Breast epithelium (tissue), 4 donors: Measurements from ENCODE around the gene JAGN1. TPM values are rescaled to one million over a fixed set of nuclear protein-coding genes. Genes with fewer than 3 reads are reported as not detected.

ENCODE experiments used
- DNase-seq, 2 donors: peaks; one replicate each; pipeline ENCODE4 v3.0.0-alpha.2; 2019; ENCODE audit warnings: low spot score in 2 of 2
- H3K27ac ChIP-seq, 2 donors: fragments of 200-600 bp; sonication (generic) in 1 of 2; one replicate each; pipeline ENCODE4 v1.5.1; 2016 to 2019; ENCODE audit warnings: mild to moderate bottlenecking in 1 of 2
- H3K27me3 ChIP-seq, 2 donors: fragments of 200-600 bp; sonication (generic) in 1 of 2; one replicate each; pipeline versions ENCODE4 v1.5.1 to v1.6.0; 2017 to 2019; ENCODE audit warnings: control low read depth in 1 of 2, mild to moderate bottlenecking in 1 of 2
- H3K36me3 ChIP-seq: fragments of 200-600 bp; one replicate; pipeline ENCODE4 v1.5.1; 2019
- H3K4me1 ChIP-seq, 2 donors: fragments of 200-600 bp; sonication (generic); one replicate each; pipeline ENCODE4 v1.5.1; 2016 to 2019; ENCODE audit warnings: control low read depth in 1 of 2
- H3K4me3 ChIP-seq, 3 donors: fragments of 200-600 bp; sonication (generic); 1 replicate in 2 of 3; 2 replicates in 1 of 3; pipeline ENCODE4 v1.5.1; 2016 to 2019; ENCODE audit warnings: mild to moderate bottlenecking in 3 of 3, moderate library complexity in 2 of 3
- H3K9me3 ChIP-seq, 2 donors: fragments of 200-600 bp; sonication (generic) in 1 of 2; one replicate each; pipeline ENCODE4 v1.5.1; 2016 to 2019; ENCODE audit warnings: control low read depth in 1 of 2
- POLR2A ChIP-seq: fragments of 450-650 bp; IDR thresholded peaks from one replicate; pipeline ENCODE4 v1.6.1; 2016; ENCODE audit warnings: antibody characterized with exemption, mild to moderate bottlenecking, moderate library complexity
- POLR2AphosphoS5 ChIP-seq, 3 donors: sonication (generic); formaldehyde crosslinking; IDR thresholded peaks; one replicate each; pipeline ENCODE4 v1.6.1; 2017; ENCODE audit warnings: antibody characterized with exemption in 3 of 3
- intact Hi-C: fragments of 100-400 bp; cut with DNase I; formaldehyde crosslinking; loops from one replicate; pipeline ENCODE4 v1.15.1; 2023; ENCODE audit warnings: low total_unique reads
- total RNA-seq, 3 donors: library from RNA; depleted of rRNA; stranded (reverse); fragments of >200 nt; gene quantifications; one replicate each; pipeline ENCODE4 v1.1.0, GENCODE V29; 2016
- TF ChIP-seq, protein P1 (sequence below), 3 donors: fragments of 450-650 bp; IDR thresholded peaks; one replicate each; pipeline ENCODE4 v1.5.1; 2016 to 2017; ENCODE audit warnings: antibody characterized with exemption in 3 of 3, mild to moderate bottlenecking in 3 of 3, moderate library complexity in 3 of 3

The JAGN1 gene
- total RNA-seq, 3 donors from 2014 or later, result 34.1 to 73.1 (median 56.5) TPM

DNA sequence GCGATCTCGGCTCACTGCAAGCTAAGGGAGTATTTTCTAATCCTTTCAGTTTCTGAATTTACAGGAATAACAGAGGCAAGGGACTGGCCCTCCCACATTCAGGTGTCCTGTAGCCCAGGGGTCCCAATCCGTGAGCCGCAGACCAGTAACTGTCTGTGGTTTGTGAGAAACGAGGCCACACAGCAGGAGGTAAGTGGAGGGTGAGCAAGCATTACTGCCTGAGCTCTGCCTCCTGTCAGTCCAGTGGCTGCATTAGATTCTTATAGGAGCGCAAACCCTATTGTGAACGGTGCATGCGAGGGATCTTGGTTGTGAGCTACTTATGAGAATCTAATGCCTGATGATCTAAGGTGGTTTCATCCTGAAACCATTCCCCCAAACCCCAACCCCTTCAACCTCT lies 21.5 kb downstream of the JAGN1 start:
- Histone ChIP-seq H3K4me1 (peaks cover 11 to 12% of the 10 kb centered on the region in 2 donors), H3K9me3 (no peaks in the 10 kb centered on the region), H3K36me3 (no peaks in the 10 kb centered on the region), H3K4me3 (no peak overlapping the region), H3K27ac (no peak overlapping the region), H3K27me3 (no peaks in the 10 kb centered on the region)
- DNase-seq, result no peak
- intact Hi-C loops, result no loop called here
- TF ChIP-seq POLR2AphosphoS5 (IDR thresholded peaks at IDR 0.05), result no peak
- TF ChIP-seq POLR2A, result no peak
- TF ChIP-seq, protein P1, sequence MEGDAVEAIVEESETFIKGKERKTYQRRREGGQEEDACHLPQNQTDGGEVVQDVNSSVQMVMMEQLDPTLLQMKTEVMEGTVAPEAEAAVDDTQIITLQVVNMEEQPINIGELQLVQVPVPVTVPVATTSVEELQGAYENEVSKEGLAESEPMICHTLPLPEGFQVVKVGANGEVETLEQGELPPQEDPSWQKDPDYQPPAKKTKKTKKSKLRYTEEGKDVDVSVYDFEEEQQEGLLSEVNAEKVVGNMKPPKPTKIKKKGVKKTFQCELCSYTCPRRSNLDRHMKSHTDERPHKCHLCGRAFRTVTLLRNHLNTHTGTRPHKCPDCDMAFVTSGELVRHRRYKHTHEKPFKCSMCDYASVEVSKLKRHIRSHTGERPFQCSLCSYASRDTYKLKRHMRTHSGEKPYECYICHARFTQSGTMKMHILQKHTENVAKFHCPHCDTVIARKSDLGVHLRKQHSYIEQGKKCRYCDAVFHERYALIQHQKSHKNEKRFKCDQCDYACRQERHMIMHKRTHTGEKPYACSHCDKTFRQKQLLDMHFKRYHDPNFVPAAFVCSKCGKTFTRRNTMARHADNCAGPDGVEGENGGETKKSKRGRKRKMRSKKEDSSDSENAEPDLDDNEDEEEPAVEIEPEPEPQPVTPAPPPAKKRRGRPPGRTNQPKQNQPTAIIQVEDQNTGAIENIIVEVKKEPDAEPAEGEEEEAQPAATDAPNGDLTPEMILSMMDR (IDR thresholded peaks at IDR 0.05), result no peak

DNA sequence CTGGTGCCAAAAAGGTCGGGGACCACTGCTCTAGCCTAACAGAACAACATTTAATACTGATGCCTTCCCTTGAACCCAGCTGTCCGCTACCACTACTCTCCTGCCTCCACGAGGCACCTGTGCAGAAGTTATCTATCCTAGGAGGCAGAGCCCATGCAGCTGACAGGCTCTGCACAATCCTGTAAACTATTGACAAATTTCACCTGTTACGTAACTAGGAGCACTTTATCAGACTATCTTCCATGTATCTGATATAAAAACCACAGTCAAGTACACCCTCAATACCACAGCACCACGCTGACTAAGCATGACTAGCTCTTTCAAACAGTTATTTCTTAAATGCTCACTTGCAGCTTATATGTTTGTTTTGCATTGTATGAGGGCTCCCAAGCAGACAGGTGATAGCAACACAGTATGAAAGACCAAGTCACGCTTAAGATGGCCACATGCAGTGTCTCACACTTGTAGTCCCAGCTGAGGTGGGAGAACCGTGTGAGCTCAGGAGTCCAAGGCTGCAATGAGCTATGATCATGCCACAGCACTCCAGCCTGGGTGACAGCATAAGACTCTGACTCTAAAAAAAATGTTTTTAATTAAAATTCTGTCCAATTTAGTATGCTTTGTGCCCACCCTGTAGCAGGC lies 22.0 kb downstream of the JAGN1 start:
- TF ChIP-seq POLR2A, result no peak
- TF ChIP-seq, protein P1 (IDR thresholded peaks at IDR 0.05), result no peak
- no peak for TF ChIP-seq POLR2AphosphoS5 (IDR thresholded peaks at IDR 0.05)

DNA sequence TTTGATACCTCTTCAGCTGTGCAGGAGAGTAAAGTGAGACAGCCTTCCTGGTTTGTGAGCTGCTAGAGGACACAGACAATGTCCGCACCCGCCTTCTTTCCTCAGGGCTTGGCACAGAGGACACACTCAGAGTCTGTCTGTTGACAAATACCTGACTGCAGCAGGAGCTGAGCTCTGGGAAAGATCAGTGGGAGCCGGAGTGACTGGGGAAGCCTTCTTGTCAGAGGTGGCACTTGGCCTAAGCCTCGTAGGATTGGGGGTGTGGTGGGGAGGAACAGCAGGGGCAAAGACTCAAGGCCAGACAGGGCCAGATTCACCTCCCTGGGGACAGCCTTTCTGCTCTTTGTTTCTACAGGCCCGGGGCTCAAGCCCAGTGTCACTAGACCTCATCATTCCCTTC lies 23.2 kb downstream of the JAGN1 start:
- no peaks in the 10 kb centered on the region for H3K27me3 ChIP-seq
- intact Hi-C loops, result no loop called here
- H3K4me1 ChIP-seq, result peaks cover 11 to 23% of the 10 kb centered on the region in 2 donors
- no peak overlapping the region for H3K4me3 ChIP-seq
- peak; percentile 80 to 84 for DNase-seq
- TF ChIP-seq POLR2A, result no peak
- TF ChIP-seq, protein P1 (IDR thresholded peaks at IDR 0.05), result no peak
- TF ChIP-seq POLR2AphosphoS5 (IDR thresholded peaks at IDR 0.05), result no peak
- H3K36me3 ChIP-seq, result no peaks in the 10 kb centered on the region
- H3K9me3 ChIP-seq, result no peaks in the 10 kb centered on the region
- H3K27ac ChIP-seq, result peak overlapping the region; percentile 93 to 94

More for the DNA sequence above, 22.0 kb downstream of the JAGN1 start:
- intact Hi-C loops, result no loop called here
- H3K27me3 ChIP-seq, result no peaks in the 10 kb centered on the region
- no peak for DNase-seq
- peak overlapping the region in 1 of 2 donors; percentile 33 for H3K27ac ChIP-seq
- H3K9me3 ChIP-seq, result no peaks in the 10 kb centered on the region
- H3K4me3 ChIP-seq, result no peak overlapping the region
- peaks cover 11 to 12% of the 10 kb centered on the region in 2 donors for H3K4me1 ChIP-seq
- H3K36me3 ChIP-seq, result no peaks in the 10 kb centered on the region

DNA sequence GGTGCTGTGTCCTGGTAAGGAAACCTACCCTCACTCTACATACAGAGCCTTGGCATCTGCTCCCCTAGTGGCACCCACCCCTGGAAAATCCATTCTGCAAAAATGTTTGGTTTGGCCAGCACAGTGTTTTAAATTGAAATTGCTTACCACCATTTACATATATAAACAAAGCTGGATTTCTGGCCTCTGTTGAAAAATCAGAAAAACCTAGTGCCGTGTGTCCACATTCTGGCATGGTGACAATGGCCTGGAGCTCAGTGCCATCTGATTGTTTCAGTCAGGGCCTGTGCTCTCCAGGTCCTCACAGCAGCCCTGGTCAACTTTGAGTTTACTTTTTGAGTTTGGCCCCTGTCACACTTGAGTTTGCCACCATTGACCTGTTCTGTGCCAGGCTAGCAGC lies 23.6 kb downstream of the JAGN1 start:
- peaks cover 11 to 24% of the 10 kb centered on the region in 2 donors for H3K4me1 ChIP-seq
- H3K27ac ChIP-seq, result peak overlapping the region; percentile 93 to 94
- H3K4me3 ChIP-seq, result no peak overlapping the region
- DNase-seq, result peak in 1 of 2 donors; percentile 83
- no peaks in the 10 kb centered on the region for H3K36me3 ChIP-seq
- no peaks in the 10 kb centered on the region for H3K9me3 ChIP-seq
- intact Hi-C loops, result no loop called here
- H3K27me3 ChIP-seq, result no peaks in the 10 kb centered on the region
- TF ChIP-seq, protein P1 (IDR thresholded peaks at IDR 0.05), result no peak
- TF ChIP-seq POLR2A (no peak), POLR2AphosphoS5 (IDR thresholded peaks at IDR 0.05) (no peak)

DNA sequence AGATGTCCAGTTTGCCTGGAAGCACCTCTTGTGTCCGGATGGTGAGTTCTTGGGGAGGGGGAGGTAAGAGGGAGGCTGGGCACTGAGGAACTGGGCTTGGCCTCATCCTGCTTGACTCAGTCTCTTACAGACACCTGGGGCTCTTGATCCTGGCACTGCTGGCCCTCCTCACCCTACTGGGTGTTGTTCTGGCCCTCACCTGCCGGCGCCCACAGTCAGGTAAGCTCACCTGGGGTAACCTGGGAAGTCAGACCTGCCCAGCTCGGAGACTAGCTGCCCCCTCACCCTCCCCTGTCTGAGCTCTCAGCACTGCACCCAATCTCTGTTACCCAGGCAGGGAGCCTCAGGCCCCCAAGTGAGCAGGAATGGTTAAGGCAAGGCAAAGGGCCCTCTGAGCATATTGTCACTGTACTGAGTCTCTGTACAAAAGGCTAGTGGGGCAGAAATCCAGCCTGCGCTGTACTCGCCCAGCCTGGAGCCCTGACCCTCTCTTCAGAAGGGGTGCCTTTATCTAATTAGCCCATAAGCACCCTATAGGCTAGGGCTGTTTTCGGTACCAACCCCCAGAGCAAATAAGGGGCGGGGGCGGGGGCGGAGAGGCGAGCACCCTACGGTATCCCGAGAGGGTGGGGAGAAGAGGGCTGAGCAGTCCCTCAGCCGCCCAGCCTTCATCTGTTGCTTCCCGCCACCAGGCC lies 24.3 kb downstream of the JAGN1 start:
- Histone ChIP-seq H3K36me3 (no peaks in the 10 kb centered on the region), H3K4me3 (peak overlapping the region; percentile 56 to 76 (median 67)), H3K27ac (peak overlapping the region; percentile 93 to 94), H3K4me1 (peaks cover 11 to 24% of the 10 kb centered on the region in 2 donors), H3K9me3 (no peaks in the 10 kb centered on the region), H3K27me3 (no peaks in the 10 kb centered on the region)
- no peak for DNase-seq
- intact Hi-C loops, result no loop called here
- TF ChIP-seq, protein P1 (IDR thresholded peaks at IDR 0.05), result no peak
